Trophoblast cell (in vitro differentiated cells and primary cell): Measurements from ENCODE around the gene OR10Z1. TPM values are rescaled to one million over a fixed set of nuclear protein-coding genes. Genes with fewer than 3 reads are reported as not detected.

Source experiments
- DNase-seq, 2 donors: peaks; one replicate each; pipeline ENCODE4 v3.0.0-alpha.2; 2016
- H2AFZ ChIP-seq: 2 replicates; pipeline ENCODE4 v1.6.1; 2013; ENCODE audit warnings: low read length, moderate library complexity, mild to moderate bottlenecking; ENCODE audit not compliant: insufficient read depth, poor library complexity
- H2AK5ac ChIP-seq: 2 replicates; pipeline ENCODE4 v1.6.1; 2013; ENCODE audit warnings: mild to moderate bottlenecking, low read length
- H2BK120ac ChIP-seq: 2 replicates; pipeline ENCODE4 v1.6.1; 2013; ENCODE audit warnings: low read length, mild to moderate bottlenecking, moderate library complexity; ENCODE audit not compliant: insufficient read depth, poor library complexity
- H2BK12ac ChIP-seq: 2 replicates; pipeline ENCODE4 v1.6.1; 2013; ENCODE audit warnings: mild to moderate bottlenecking, low read length, moderate library complexity
- H2BK5ac ChIP-seq: 2 replicates; pipeline ENCODE4 v1.6.1; 2013; ENCODE audit warnings: low read length, low read depth, moderate library complexity, mild to moderate bottlenecking; ENCODE audit not compliant: poor library complexity
- H3K14ac ChIP-seq: 2 replicates; pipeline ENCODE4 v1.6.1; 2013; ENCODE audit warnings: mild to moderate bottlenecking, low read length
- H3K18ac ChIP-seq: 2 replicates; pipeline ENCODE4 v1.6.1; 2013; ENCODE audit warnings: mild to moderate bottlenecking, low read length
- H3K23ac ChIP-seq: 2 replicates; pipeline ENCODE4 v1.6.1; 2013; ENCODE audit warnings: low read length
- H3K27ac ChIP-seq: 2 replicates; pipeline ENCODE4 v1.5.1; 2013; ENCODE audit warnings: low read depth, mild to moderate bottlenecking, inconsistent platforms, low read length, moderate library complexity
- H3K27me3 ChIP-seq: 2 replicates; pipeline ENCODE4 v1.6.1; 2013; ENCODE audit warnings: inconsistent platforms, mild to moderate bottlenecking, low read length, moderate library complexity; ENCODE audit not compliant: insufficient read depth
- H3K36me3 ChIP-seq, 2 experiments: 1 replicate in 1 of 2; 2 replicates in 1 of 2; pipeline ENCODE4 v1.6.1; 2013; ENCODE audit warnings: low read length in 2 of 2, mild to moderate bottlenecking in 2 of 2, moderate library complexity in 1 of 2; ENCODE audit not compliant: insufficient read depth in 2 of 2, control insufficient read depth in 1 of 2
- H3K4ac ChIP-seq: 2 replicates; pipeline ENCODE4 v1.6.1; 2013; ENCODE audit warnings: low read depth, mild to moderate bottlenecking, low read length, moderate library complexity
- H3K4me1 ChIP-seq, 2 experiments: 1 replicate in 1 of 2; 2 replicates in 1 of 2; pipeline ENCODE4 v1.6.1; 2013; ENCODE audit warnings: low read length in 2 of 2, mild to moderate bottlenecking in 2 of 2, moderate library complexity in 1 of 2; ENCODE audit not compliant: insufficient read depth in 2 of 2, control insufficient read depth in 1 of 2
- H3K4me2 ChIP-seq: 2 replicates; pipeline ENCODE4 v1.6.1; 2013; ENCODE audit warnings: inconsistent platforms, mild to moderate bottlenecking, low read length, moderate library complexity
- H3K4me3 ChIP-seq: 2 replicates; pipeline ENCODE4 v1.5.1; 2013; ENCODE audit warnings: mild to moderate bottlenecking, low read depth, low read length, inconsistent platforms
- H3K79me1 ChIP-seq: one replicate; pipeline ENCODE4 v1.6.1; 2013; ENCODE audit warnings: low read length
- H3K79me2 ChIP-seq: 2 replicates; pipeline ENCODE4 v1.6.1; 2013; ENCODE audit warnings: low read length, mild to moderate bottlenecking; ENCODE audit not compliant: control insufficient read depth, insufficient read depth, poor library complexity
- H3K9ac ChIP-seq: 2 replicates; pipeline ENCODE4 v1.6.1; 2013; ENCODE audit warnings: mild to moderate bottlenecking, low read length
- H3K9me3 ChIP-seq: 2 replicates; pipeline ENCODE4 v1.6.1; 2013; ENCODE audit warnings: low read depth, mild to moderate bottlenecking, control low read depth, inconsistent platforms, low read length; ENCODE audit not compliant: insufficient read depth
- H4K12ac ChIP-seq: 2 replicates; pipeline ENCODE4 v1.6.1; 2013; ENCODE audit warnings: low read depth, mild to moderate bottlenecking, low read length, moderate library complexity
- H4K8ac ChIP-seq: 2 replicates; pipeline ENCODE4 v1.6.1; 2013; ENCODE audit warnings: low read depth, mild to moderate bottlenecking, low read length, moderate library complexity
- H4K91ac ChIP-seq: one replicate; pipeline ENCODE4 v1.6.1; 2013; ENCODE audit warnings: low read depth, mild to moderate bottlenecking, low read length, moderate library complexity
- WGBS: extraction: QIAGEN DNeasy Blood & Tissue Kit; methylation state at CpG from one replicate; pipeline ENCODE4 v1.1.7; 2013; ENCODE audit warnings: missing lambda C conversion rate; ENCODE audit not compliant: insufficient read length, insufficient coverage; ENCODE audit errors: extremely low coverage; 5-methylcytosine and 5-hydroxymethylcytosine counted together
- polyA plus RNA-seq: library from polyadenylated mRNA; stranded (reverse); fragments of 200-250 nt; gene quantifications from 2 replicates; pipeline ENCODE4 v1.2.3, GENCODE V29; 2013

OR10Z1 gene
- polyA plus RNA-seq: not detected in 2 replicates

GRCh38 chr1:158604968-158605367, at the start of gene OR10Z1:
OR10Z1 (plus strand) TSS chr1:158605268; CDS start chr1:158606439, 1,171 bp downstream.
- DNase-seq: no peak
- Histone ChIP-seq H2BK5ac (no peak within 1 kb of the TSS), H3K23ac (no peak within 1 kb of the TSS), H3K4me1 (peaks cover 0 to 3% of the 10 kb centered on the region in 2 experiments), H3K9me3 (no peaks in the 10 kb centered on the region), H3K18ac (no peak within 1 kb of the TSS), H3K27me3 (no peaks in the 10 kb centered on the region), H4K12ac (no peak within 1 kb of the TSS), H3K4me3 (no peak within 1 kb of the TSS), H3K36me3 (no peaks in the 10 kb centered on the region), H4K8ac (no peak within 1 kb of the TSS), H3K9ac (no peak within 1 kb of the TSS), H4K91ac (no peak within 1 kb of the TSS), H3K79me1 (no peaks in the 10 kb centered on the region), H2AK5ac (no peak within 1 kb of the TSS), H3K14ac (no peak within 1 kb of the TSS), H3K4ac (no peak within 1 kb of the TSS), H3K4me2 (no peak within 1 kb of the TSS), H2BK12ac (no peak within 1 kb of the TSS), H3K27ac (no peak within 1 kb of the TSS), H3K79me2 (no peaks in the 10 kb centered on the region), H2BK120ac (no peak within 1 kb of the TSS), H2AFZ (no peak within 1 kb of the TSS)
- no CpG with 5 or more reads among the region's 1 CpG for WGBS

- H2AFZ ChIP-seq: no peak overlapping the region
- no peak for DNase-seq
- H2BK5ac ChIP-seq: no peak overlapping the region
- H3K9ac ChIP-seq: no peak overlapping the region
- H3K36me3 ChIP-seq: no peaks in the 10 kb centered on the region
- H2BK12ac ChIP-seq: no peak overlapping the region
- H2AK5ac ChIP-seq: no peak overlapping the region
- H3K79me2 ChIP-seq: no peaks in the 10 kb centered on the region
- no peak overlapping the region for H4K12ac ChIP-seq
- no peak overlapping the region for H3K23ac ChIP-seq
- no peak overlapping the region for H3K14ac ChIP-seq
- no peak overlapping the region for H3K4ac ChIP-seq
- H3K4me2 ChIP-seq: no peak overlapping the region
- no peak overlapping the region for H3K4me3 ChIP-seq
- no peak overlapping the region for H3K18ac ChIP-seq
- H3K79me1 ChIP-seq: no peaks in the 10 kb centered on the region
- no peaks in the 10 kb centered on the region for H3K9me3 ChIP-seq
- H2BK120ac ChIP-seq: no peak overlapping the region
- no peak overlapping the region for H3K27ac ChIP-seq
- no CpG with 5 or more reads among the region's 1 CpG for WGBS
- H4K8ac ChIP-seq: no peak overlapping the region
- H3K27me3 ChIP-seq: no peaks in the 10 kb centered on the region
- no peak overlapping the region for H4K91ac ChIP-seq
- H3K4me1 ChIP-seq: no peaks in the 10 kb centered on the region
Measured at GRCh38 chr1:158559696-158560095, 45.4 kb upstream of the OR10Z1 start.

- H3K36me3 ChIP-seq: no peaks in the 10 kb centered on the region
- no peak overlapping the region for H3K23ac ChIP-seq
- WGBS: no CpG with 5 or more reads among the region's 2 CpGs
- H2BK12ac ChIP-seq: no peak overlapping the region
- no peaks in the 10 kb centered on the region for H3K4me1 ChIP-seq
- no peak overlapping the region for H3K4me3 ChIP-seq
- H3K79me2 ChIP-seq: no peaks in the 10 kb centered on the region
- H3K4me2 ChIP-seq: no peak overlapping the region
- H2AFZ ChIP-seq: no peak overlapping the region
- H4K91ac ChIP-seq: no peak overlapping the region
- H3K14ac ChIP-seq: no peak overlapping the region
- H2BK120ac ChIP-seq: no peak overlapping the region
- H3K18ac ChIP-seq: no peak overlapping the region
- H3K27ac ChIP-seq: no peak overlapping the region
- H2BK5ac ChIP-seq: no peak overlapping the region
- no peak overlapping the region for H3K9ac ChIP-seq
- no peaks in the 10 kb centered on the region for H3K79me1 ChIP-seq
- H4K12ac ChIP-seq: no peak overlapping the region
- no peaks in the 10 kb centered on the region for H3K27me3 ChIP-seq
- no peak overlapping the region for H4K8ac ChIP-seq
- H3K4ac ChIP-seq: no peak overlapping the region
- H2AK5ac ChIP-seq: no peak overlapping the region
- no peak for DNase-seq
- no peaks in the 10 kb centered on the region for H3K9me3 ChIP-seq
Measured at GRCh38 chr1:158563853-158564252, 41.2 kb upstream of the OR10Z1 start.

GRCh38 chr1:158564608-158565007, 40.5 kb upstream of the OR10Z1 start:
- Histone ChIP-seq H4K12ac (no peak overlapping the region), H3K14ac (no peak overlapping the region), H2BK120ac (no peak overlapping the region), H3K27ac (no peak overlapping the region), H3K4me1 (no peaks in the 10 kb centered on the region), H3K9ac (no peak overlapping the region), H4K8ac (no peak overlapping the region), H3K79me1 (no peaks in the 10 kb centered on the region), H3K4me3 (no peak overlapping the region), H3K27me3 (no peaks in the 10 kb centered on the region), H4K91ac (no peak overlapping the region), H2AK5ac (no peak overlapping the region), H3K79me2 (no peaks in the 10 kb centered on the region), H3K23ac (no peak overlapping the region), H2AFZ (no peak overlapping the region), H2BK12ac (no peak overlapping the region), H3K4ac (no peak overlapping the region), H3K9me3 (no peaks in the 10 kb centered on the region), H3K36me3 (no peaks in the 10 kb centered on the region), H2BK5ac (no peak overlapping the region), H3K18ac (no peak overlapping the region), H3K4me2 (no peak overlapping the region)
- WGBS: no CpG with 5 or more reads among the region's 2 CpGs
- DNase-seq: no peak
